Measurements from ENCODE around the gene MTHFD2L. TPM values are rescaled to one million over a fixed set of nuclear protein-coding genes. Genes with fewer than 3 reads are reported as not detected.

Gene MTHFD2L
- total and polyA plus RNA-seq, 2 of the 8 experiments (the other 6 are each of a cell fraction or from before 2014, with no cell fraction given) = 5.4 to 15.0 TPM

DNA sequence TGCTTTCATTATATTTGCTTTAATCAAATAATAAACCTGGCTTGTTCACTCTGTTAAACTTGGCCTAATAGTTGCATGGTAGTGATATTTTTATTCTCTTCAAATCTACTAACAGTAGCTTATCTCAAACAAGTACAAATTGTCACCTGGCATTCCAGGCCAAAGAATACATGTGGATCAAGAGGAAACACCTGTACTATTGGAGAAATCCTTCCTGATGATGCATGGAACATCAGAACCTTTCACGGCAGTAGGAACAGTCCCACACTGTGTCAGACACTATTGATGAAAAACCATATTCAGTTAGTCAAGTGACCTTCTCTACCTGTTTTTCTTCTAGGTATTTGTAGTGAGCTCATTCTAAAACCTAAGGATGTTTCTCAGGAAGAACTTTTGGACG lies 17.0 kb downstream of the MTHFD2L start:
- POLR2A ChIA-PET (ENCODE audit: partially characterized antibody) = interaction anchor here (1.1 to 2.3 kb wide), 2 partner anchors 8 to 18 kb away, joined by 3 to 10 read pairs; no protein-coding TSS in a partner anchor
- no peak overlapping the region for H2BK12ac ChIP-seq (ENCODE audit: low read depth, low read length)
- TF ChIP-seq RXRA (IDR thresholded peaks at IDR 0.05; ENCODE audit: insufficient read depth, low read depth, low read length) = no peak
- TF ChIP-seq SRF (IDR thresholded peaks at IDR 0.05; ENCODE audit: low read depth, low read length) = no peak
- no peak for TF ChIP-seq BACH1 (IDR thresholded peaks at IDR 0.05; ENCODE audit: low read length)
- TF ChIP-seq EZH2 (IDR thresholded peaks at IDR 0.05; ENCODE audit: low read depth, low read length, severe bottlenecking) = no peak
- no peak for TF ChIP-seq TCF12 (IDR thresholded peaks at IDR 0.05; ENCODE audit: low read depth, low read length)
- no peak for TF ChIP-seq HDAC6 (IDR thresholded peaks at IDR 0.05; ENCODE audit: low read depth, low read length)
- no peak for TF ChIP-seq SP2 (IDR thresholded peaks at IDR 0.05; ENCODE audit: low read length)

More for the DNA sequence above, 17.0 kb downstream of the MTHFD2L start:
- H2BK5ac ChIP-seq (ENCODE audit: low read depth, low read length) = no peak overlapping the region
- H4K8ac ChIP-seq (ENCODE audit: extremely low read depth, insufficient read depth, low read length) = no peak overlapping the region
- no peak overlapping the region for H4K5ac ChIP-seq (ENCODE audit: insufficient read length, low read depth, low read length)
- H3K4me3 ChIP-seq (ENCODE audit: extremely low read depth in 1 of 4, insufficient read depth in 2 of 4, low read depth in 3 of 4, low read length in 4 of 4) = no peak overlapping the region
- H2AK5ac ChIP-seq (ENCODE audit: low read depth, low read length) = no peak overlapping the region
- no peak overlapping the region for H4K91ac ChIP-seq (replicated peaks; ENCODE audit: insufficient read length, low read length)
- H3K9me3 ChIP-seq (ENCODE audit: insufficient read depth in 2 of 2, low read depth in 1 of 2, low read length in 1 of 2) = no peaks in the 10 kb centered on the region
- no peak for DNase-seq (ENCODE audit: low read depth in 1 of 2, low spot score in 2 of 2)
- no peak overlapping the region for H3K56ac ChIP-seq (replicated peaks; ENCODE audit: insufficient read length, low read depth, low read length)
- no peak overlapping the region for H3K14ac ChIP-seq (ENCODE audit: insufficient read length)
- no peak overlapping the region for H3K18ac ChIP-seq (ENCODE audit: extremely low read depth, low read length)
- no peaks in the 10 kb centered on the region for H3K23me2 ChIP-seq (ENCODE audit: low read depth, low read length)
- no peaks in the 10 kb centered on the region for H3K4me1 ChIP-seq (replicated peaks in 1 of 4; ENCODE audit: control insufficient read depth in 3 of 4, insufficient read depth in 4 of 4, low read length in 3 of 4)
- H2BK20ac ChIP-seq (ENCODE audit: low read length) = no peak overlapping the region
- H3K27ac ChIP-seq (ENCODE audit: low read depth, low read length) = no peak overlapping the region
- H3K79me2 ChIP-seq (ENCODE audit: control insufficient read depth in 1 of 2, insufficient read depth in 2 of 2, low read length in 2 of 2) = no peaks in the 10 kb centered on the region
- no peaks in the 10 kb centered on the region for H3K79me1 ChIP-seq (ENCODE audit: low read depth, low read length)
- no peak overlapping the region for H3K4ac ChIP-seq (replicated peaks; ENCODE audit: insufficient read length, low read depth, low read length)
- no peaks in the 10 kb centered on the region for H4K20me1 ChIP-seq (replicated peaks in 1 of 2; ENCODE audit: control insufficient read depth in 1 of 2, insufficient read depth in 2 of 2, low read length in 2 of 2)
- no peaks in the 10 kb centered on the region for H3K36me3 ChIP-seq (ENCODE audit: control insufficient read depth in 2 of 4, insufficient read depth in 4 of 4, low read length in 3 of 4)
- H2BK15ac ChIP-seq (ENCODE audit: low read length) = no peak overlapping the region
- H3K9ac ChIP-seq (replicated peaks in 1 of 4; ENCODE audit: extremely low read depth in 1 of 4, low read depth in 3 of 4, low read length in 3 of 4) = no peak overlapping the region
- no peak overlapping the region for H2AFZ ChIP-seq (ENCODE audit: low read length)
- H3K4me2 ChIP-seq (ENCODE audit: insufficient read depth in 1 of 2, low read depth in 2 of 2, low read length in 2 of 2) = no peak overlapping the region
- H2BK120ac ChIP-seq (replicated peaks; ENCODE audit: low read depth, low read length) = no peak overlapping the region
- FAIRE-seq = no peak
- no peak overlapping the region for H3K23ac ChIP-seq (ENCODE audit: insufficient read length)
- H3K27me3 ChIP-seq (replicated peaks in 1 of 4; ENCODE audit: control insufficient read depth in 3 of 4, extremely low read depth in 1 of 4, insufficient read depth in 3 of 4, low read length in 3 of 4) = no peaks in the 10 kb centered on the region
- 87% methylated on average over 2 of the region's 2 CpGs; no CpG with 5 or more reads in 1 of the 2 experiments for WGBS, 2 experiments (ENCODE audit: extremely low coverage in 1 of 2, insufficient coverage in 1 of 2, insufficient read length in 1 of 2, insufficient replicate concordance in 2 of 2, low coverage in 1 of 2, low lambda C conversion rate in 2 of 2, missing lambda C conversion rate in 1 of 2)
- CTCF ChIA-PET (ENCODE audit: partially characterized antibody) = interaction anchor here (0.6 kb wide), 1 partner anchor 834 kb away, joined by 3 read pairs; no protein-coding TSS in a partner anchor

Measured in H1 (cell line).